WTC11 (cell line): ENCODE data around the gene GLOD4. TPM values are rescaled to one million over a fixed set of nuclear protein-coding genes. Genes with fewer than 3 reads are reported as not detected.

Source experiments
- ATAC-seq: fragments of 200-7000 bp; cut with Tn5 transposase; 2 replicates; pipeline ENCODE4 v1.10.0; 2021; ENCODE audit warnings: mild to moderate bottlenecking, moderate library complexity
- CTCF ChIA-PET: fragments of 300-600 bp; sonication (Branson Sonifier 250); formaldehyde crosslinking; loops from one replicate; lab custom pipeline; 2021; ENCODE audit warnings: antibody characterized with exemption; lab: Charles Lee
- POLR2A ChIA-PET: fragments of 350-600 bp; sonication (Branson Sonifier 250); formaldehyde crosslinking; loops from one replicate; lab custom pipeline; 2021; ENCODE audit warnings: antibody characterized with exemption; lab: Charles Lee
- DNase-seq: peaks from one replicate; pipeline ENCODE4 v3.0.0; 2021; ENCODE audit warnings: low spot score
- H3K27ac Mint-ChIP-seq: 2 replicates; pipeline ENCODE4 v1.8.0; 2021; ENCODE audit warnings: mixed read lengths
- H3K27me3 Mint-ChIP-seq: 2 replicates; pipeline ENCODE4 v1.8.0; 2021; ENCODE audit warnings: low read depth, mild to moderate bottlenecking, moderate library complexity, mixed read lengths
- H3K36me3 Mint-ChIP-seq: 2 replicates; pipeline ENCODE4 v1.8.0; 2021; ENCODE audit warnings: mixed read lengths
- H3K4me1 Mint-ChIP-seq: 2 replicates; pipeline ENCODE4 v1.8.0; 2022; ENCODE audit warnings: mixed read lengths
- H3K4me3 Mint-ChIP-seq: 2 replicates; pipeline ENCODE4 v1.8.0; 2021; ENCODE audit warnings: mild to moderate bottlenecking, moderate library complexity, mixed read lengths
- H3K9me3 Mint-ChIP-seq: 2 replicates; pipeline ENCODE4 v1.8.0; 2021; ENCODE audit warnings: mixed read lengths
- CREM ChIP-seq: sonication (generic); formaldehyde crosslinking; IDR thresholded peaks from 2 replicates; pipeline ENCODE4 v1.8.1; 2022; ENCODE audit warnings: mild to moderate bottlenecking, missing genetic modification reagents, moderate library complexity
- ELF4 ChIP-seq: sonication (generic); formaldehyde crosslinking; IDR thresholded peaks from 2 replicates; pipeline ENCODE4 v1.8.1; 2022; ENCODE audit warnings: low read depth, mild to moderate bottlenecking, moderate library complexity, missing genetic modification reagents
- ETV6 ChIP-seq: sonication (generic); formaldehyde crosslinking; IDR thresholded peaks from 2 replicates; pipeline ENCODE4 v1.8.1; 2022; ENCODE audit warnings: mild to moderate bottlenecking, missing genetic modification reagents
- FOXP1 ChIP-seq: sonication (generic); formaldehyde crosslinking; IDR thresholded peaks from 2 replicates; pipeline ENCODE4 v1.8.0; 2022; ENCODE audit warnings: missing genetic modification reagents, mild to moderate bottlenecking, moderate library complexity, borderline replicate concordance
- GRHL2 ChIP-seq: fragments of 250-450 bp; sonication (Bioruptor Pico); IDR thresholded peaks from 2 replicates; pipeline ENCODE4 v1.8.0; 2022; ENCODE audit warnings: mild to moderate bottlenecking, moderate library complexity; ENCODE audit not compliant: insufficient replicate concordance, severe bottlenecking
- GTF2I ChIP-seq: fragments of 250-450 bp; sonication (Bioruptor Pico); conservative IDR thresholded peaks from 2 replicates; pipeline ENCODE4 v1.4.0; 2021; ENCODE audit warnings: mild to moderate bottlenecking
- IRF2 ChIP-seq: sonication (generic); formaldehyde crosslinking; IDR thresholded peaks from 2 replicates; pipeline ENCODE4 v1.8.0; 2022; ENCODE audit warnings: low read depth, missing genetic modification reagents, borderline replicate concordance
- JUN ChIP-seq: sonication (generic); formaldehyde crosslinking; IDR thresholded peaks from 2 replicates; pipeline ENCODE4 v1.8.0; 2023; ENCODE audit warnings: mild to moderate bottlenecking, missing genetic modification reagents
- MXD4 ChIP-seq: fragments of 250-450 bp; sonication (Bioruptor Pico); IDR thresholded peaks from 2 replicates; pipeline ENCODE4 v1.8.0; 2021; ENCODE audit warnings: mild to moderate bottlenecking, moderate library complexity, borderline replicate concordance
- NFATC4 ChIP-seq: fragments of 250-450 bp; sonication (Bioruptor Pico); IDR thresholded peaks from 2 replicates; pipeline ENCODE4 v1.9.0; 2021; ENCODE audit warnings: mild to moderate bottlenecking
- NR2C2 ChIP-seq: sonication (generic); formaldehyde crosslinking; IDR thresholded peaks from 2 replicates; pipeline ENCODE4 v1.8.0; 2022; ENCODE audit warnings: mild to moderate bottlenecking, missing genetic modification reagents
- SMAD3 ChIP-seq: sonication (generic); formaldehyde crosslinking; IDR thresholded peaks from 2 replicates; pipeline ENCODE4 v1.8.0; 2022; ENCODE audit warnings: missing genetic modification reagents, mild to moderate bottlenecking, borderline replicate concordance
- ZNF232 ChIP-seq: sonication (generic); formaldehyde crosslinking; IDR thresholded peaks from 2 replicates; pipeline ENCODE4 v1.8.0; 2022; ENCODE audit warnings: mild to moderate bottlenecking, missing genetic modification reagents
- total RNA-seq: library from RNA; stranded (reverse); gene quantifications from 3 replicates; pipeline ENCODE4 v1.2.3, GENCODE V29; 2021
- TF ChIP-seq, protein P1 (sequence below): sonication (generic); formaldehyde crosslinking; IDR thresholded peaks from 2 replicates; pipeline ENCODE4 v1.8.0; 2022; ENCODE audit warnings: mild to moderate bottlenecking, missing genetic modification reagents
- TF ChIP-seq, protein P2 (sequence below): sonication (generic); formaldehyde crosslinking; IDR thresholded peaks from 2 replicates; pipeline ENCODE4 v1.8.0; 2022; ENCODE audit warnings: mild to moderate bottlenecking, missing genetic modification reagents
- TF ChIP-seq, protein P3 (sequence below): sonication (generic); formaldehyde crosslinking; IDR thresholded peaks from 2 replicates; pipeline ENCODE4 v1.8.0; 2022; ENCODE audit warnings: mild to moderate bottlenecking, missing genetic modification reagents
- TF ChIP-seq, protein P4 (sequence below): fragments of 250-450 bp; sonication (Bioruptor Pico); IDR thresholded peaks from 2 replicates; pipeline ENCODE4 v1.9.0; 2021; ENCODE audit warnings: mild to moderate bottlenecking, borderline replicate concordance
- TF ChIP-seq, protein P5 (sequence below): sonication (generic); formaldehyde crosslinking; conservative IDR thresholded peaks from 2 replicates; pipeline ENCODE4 v1.8.1; 2023; ENCODE audit warnings: mild to moderate bottlenecking, low read depth, missing genetic modification reagents, moderate library complexity
- TF ChIP-seq, protein P6 (sequence below): sonication (generic); formaldehyde crosslinking; IDR thresholded peaks from 2 replicates; pipeline ENCODE4 v1.8.1; 2023; ENCODE audit warnings: mild to moderate bottlenecking, missing genetic modification reagents, moderate library complexity
- TF ChIP-seq, protein P7 (sequence below): fragments of 250-450 bp; sonication (Bioruptor Pico); IDR thresholded peaks from 2 replicates; pipeline ENCODE4 v2.1.2; 2022; ENCODE audit warnings: mild to moderate bottlenecking, moderate library complexity

GLOD4 gene
- total RNA-seq, 1 experiment from 2014 or later, result 69.0 TPM

DNA sequence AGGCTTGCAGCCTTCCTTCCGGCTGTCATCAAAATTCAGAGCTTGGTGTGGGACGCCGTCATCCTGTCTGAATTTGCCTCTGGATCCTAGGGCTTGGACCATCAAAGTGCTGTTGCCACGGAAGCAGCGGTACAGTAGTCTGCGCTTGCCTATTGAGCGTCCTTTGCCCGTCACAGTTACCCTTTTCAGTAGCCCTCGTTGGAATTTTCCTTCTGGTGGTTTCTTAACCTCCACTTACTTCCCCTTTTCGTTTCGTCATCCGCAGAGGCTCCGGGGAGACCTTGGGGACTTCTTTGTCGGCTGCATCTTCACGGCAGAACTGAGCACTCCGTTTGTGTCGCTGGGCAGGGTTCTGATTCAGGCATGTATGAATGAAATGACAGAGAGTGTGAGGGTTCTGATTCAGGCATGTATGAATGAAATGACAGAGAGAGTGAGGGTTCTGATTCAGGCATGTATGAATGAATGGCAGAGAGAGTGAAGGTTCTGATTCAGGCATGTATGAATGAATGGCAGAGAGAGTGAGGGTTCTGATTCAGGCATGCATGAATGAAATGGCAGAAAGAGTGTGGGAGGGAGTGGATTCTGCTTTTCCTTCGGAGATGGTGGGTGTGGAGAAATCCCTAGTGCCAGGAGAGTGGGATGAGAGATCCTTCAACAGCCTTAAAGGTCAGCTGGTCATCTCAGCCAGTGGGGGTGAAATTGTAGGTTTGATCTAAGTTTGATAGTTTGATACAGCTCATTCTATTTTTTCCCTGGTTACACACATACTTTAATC, 41.7 kb downstream of the GLOD4 start:
- H3K36me3 Mint-ChIP-seq, result peaks cover 69% of the 10 kb centered on the region
- H3K9me3 Mint-ChIP-seq, result no peaks in the 10 kb centered on the region
- ChIA-PET CTCF (interaction anchor here (1.6 kb wide), 1 partner anchor 240 kb away, joined by 3 read pairs; no protein-coding TSS in a partner anchor), POLR2A (no interaction called here)
- DNase-seq (no peak), ATAC-seq (no peak)
- no peaks in the 10 kb centered on the region for H3K27me3 Mint-ChIP-seq
- no peak overlapping the region for H3K4me3 Mint-ChIP-seq
- TF ChIP-seq ELF4 (CRISPR knock-in tag) (no peak), IRF2 (CRISPR knock-in tag) (no peak), CREM (CRISPR knock-in tag) (no peak), FOXP1 (no peak), MXD4 (no peak), GTF2I (CRISPR knock-in tag) (no peak), NFATC4 (no peak), ETV6 (CRISPR knock-in tag) (no peak), SMAD3 (no peak), ZNF232 (CRISPR knock-in tag) (no peak), GRHL2 (CRISPR knock-in tag) (no peak), JUN (CRISPR knock-in tag) (no peak), NR2C2 (no peak)
- TF ChIP-seq, protein P1, sequence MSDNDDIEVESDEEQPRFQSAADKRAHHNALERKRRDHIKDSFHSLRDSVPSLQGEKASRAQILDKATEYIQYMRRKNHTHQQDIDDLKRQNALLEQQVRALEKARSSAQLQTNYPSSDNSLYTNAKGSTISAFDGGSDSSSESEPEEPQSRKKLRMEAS (CRISPR knock-in tag), result no peak
- TF ChIP-seq, protein P2, sequence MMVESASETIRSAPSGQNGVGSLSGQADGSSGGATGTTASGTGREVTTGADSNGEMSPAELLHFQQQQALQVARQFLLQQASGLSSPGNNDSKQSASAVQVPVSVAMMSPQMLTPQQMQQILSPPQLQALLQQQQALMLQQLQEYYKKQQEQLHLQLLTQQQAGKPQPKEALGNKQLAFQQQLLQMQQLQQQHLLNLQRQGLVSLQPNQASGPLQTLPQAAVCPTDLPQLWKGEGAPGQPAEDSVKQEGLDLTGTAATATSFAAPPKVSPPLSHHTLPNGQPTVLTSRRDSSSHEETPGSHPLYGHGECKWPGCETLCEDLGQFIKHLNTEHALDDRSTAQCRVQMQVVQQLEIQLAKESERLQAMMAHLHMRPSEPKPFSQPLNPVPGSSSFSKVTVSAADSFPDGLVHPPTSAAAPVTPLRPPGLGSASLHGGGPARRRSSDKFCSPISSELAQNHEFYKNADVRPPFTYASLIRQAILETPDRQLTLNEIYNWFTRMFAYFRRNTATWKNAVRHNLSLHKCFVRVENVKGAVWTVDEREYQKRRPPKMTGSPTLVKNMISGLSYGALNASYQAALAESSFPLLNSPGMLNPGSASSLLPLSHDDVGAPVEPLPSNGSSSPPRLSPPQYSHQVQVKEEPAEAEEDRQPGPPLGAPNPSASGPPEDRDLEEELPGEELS (CRISPR knock-in tag), result no peak
- TF ChIP-seq, protein P3, sequence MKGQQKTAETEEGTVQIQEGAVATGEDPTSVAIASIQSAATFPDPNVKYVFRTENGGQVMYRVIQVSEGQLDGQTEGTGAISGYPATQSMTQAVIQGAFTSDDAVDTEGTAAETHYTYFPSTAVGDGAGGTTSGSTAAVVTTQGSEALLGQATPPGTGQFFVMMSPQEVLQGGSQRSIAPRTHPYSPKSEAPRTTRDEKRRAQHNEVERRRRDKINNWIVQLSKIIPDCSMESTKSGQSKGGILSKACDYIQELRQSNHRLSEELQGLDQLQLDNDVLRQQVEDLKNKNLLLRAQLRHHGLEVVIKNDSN (CRISPR knock-in tag), result no peak
- TF ChIP-seq, protein P4, sequence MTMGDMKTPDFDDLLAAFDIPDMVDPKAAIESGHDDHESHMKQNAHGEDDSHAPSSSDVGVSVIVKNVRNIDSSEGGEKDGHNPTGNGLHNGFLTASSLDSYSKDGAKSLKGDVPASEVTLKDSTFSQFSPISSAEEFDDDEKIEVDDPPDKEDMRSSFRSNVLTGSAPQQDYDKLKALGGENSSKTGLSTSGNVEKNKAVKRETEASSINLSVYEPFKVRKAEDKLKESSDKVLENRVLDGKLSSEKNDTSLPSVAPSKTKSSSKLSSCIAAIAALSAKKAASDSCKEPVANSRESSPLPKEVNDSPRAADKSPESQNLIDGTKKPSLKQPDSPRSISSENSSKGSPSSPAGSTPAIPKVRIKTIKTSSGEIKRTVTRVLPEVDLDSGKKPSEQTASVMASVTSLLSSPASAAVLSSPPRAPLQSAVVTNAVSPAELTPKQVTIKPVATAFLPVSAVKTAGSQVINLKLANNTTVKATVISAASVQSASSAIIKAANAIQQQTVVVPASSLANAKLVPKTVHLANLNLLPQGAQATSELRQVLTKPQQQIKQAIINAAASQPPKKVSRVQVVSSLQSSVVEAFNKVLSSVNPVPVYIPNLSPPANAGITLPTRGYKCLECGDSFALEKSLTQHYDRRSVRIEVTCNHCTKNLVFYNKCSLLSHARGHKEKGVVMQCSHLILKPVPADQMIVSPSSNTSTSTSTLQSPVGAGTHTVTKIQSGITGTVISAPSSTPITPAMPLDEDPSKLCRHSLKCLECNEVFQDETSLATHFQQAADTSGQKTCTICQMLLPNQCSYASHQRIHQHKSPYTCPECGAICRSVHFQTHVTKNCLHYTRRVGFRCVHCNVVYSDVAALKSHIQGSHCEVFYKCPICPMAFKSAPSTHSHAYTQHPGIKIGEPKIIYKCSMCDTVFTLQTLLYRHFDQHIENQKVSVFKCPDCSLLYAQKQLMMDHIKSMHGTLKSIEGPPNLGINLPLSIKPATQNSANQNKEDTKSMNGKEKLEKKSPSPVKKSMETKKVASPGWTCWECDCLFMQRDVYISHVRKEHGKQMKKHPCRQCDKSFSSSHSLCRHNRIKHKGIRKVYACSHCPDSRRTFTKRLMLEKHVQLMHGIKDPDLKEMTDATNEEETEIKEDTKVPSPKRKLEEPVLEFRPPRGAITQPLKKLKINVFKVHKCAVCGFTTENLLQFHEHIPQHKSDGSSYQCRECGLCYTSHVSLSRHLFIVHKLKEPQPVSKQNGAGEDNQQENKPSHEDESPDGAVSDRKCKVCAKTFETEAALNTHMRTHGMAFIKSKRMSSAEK (CRISPR knock-in tag), result no peak
- TF ChIP-seq, protein P5, sequence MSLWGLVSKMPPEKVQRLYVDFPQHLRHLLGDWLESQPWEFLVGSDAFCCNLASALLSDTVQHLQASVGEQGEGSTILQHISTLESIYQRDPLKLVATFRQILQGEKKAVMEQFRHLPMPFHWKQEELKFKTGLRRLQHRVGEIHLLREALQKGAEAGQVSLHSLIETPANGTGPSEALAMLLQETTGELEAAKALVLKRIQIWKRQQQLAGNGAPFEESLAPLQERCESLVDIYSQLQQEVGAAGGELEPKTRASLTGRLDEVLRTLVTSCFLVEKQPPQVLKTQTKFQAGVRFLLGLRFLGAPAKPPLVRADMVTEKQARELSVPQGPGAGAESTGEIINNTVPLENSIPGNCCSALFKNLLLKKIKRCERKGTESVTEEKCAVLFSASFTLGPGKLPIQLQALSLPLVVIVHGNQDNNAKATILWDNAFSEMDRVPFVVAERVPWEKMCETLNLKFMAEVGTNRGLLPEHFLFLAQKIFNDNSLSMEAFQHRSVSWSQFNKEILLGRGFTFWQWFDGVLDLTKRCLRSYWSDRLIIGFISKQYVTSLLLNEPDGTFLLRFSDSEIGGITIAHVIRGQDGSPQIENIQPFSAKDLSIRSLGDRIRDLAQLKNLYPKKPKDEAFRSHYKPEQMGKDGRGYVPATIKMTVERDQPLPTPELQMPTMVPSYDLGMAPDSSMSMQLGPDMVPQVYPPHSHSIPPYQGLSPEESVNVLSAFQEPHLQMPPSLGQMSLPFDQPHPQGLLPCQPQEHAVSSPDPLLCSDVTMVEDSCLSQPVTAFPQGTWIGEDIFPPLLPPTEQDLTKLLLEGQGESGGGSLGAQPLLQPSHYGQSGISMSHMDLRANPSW (CRISPR knock-in tag), result no peak
- TF ChIP-seq, protein P6, sequence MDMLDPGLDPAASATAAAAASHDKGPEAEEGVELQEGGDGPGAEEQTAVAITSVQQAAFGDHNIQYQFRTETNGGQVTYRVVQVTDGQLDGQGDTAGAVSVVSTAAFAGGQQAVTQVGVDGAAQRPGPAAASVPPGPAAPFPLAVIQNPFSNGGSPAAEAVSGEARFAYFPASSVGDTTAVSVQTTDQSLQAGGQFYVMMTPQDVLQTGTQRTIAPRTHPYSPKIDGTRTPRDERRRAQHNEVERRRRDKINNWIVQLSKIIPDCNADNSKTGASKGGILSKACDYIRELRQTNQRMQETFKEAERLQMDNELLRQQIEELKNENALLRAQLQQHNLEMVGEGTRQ, result no peak
- TF ChIP-seq, protein P7, sequence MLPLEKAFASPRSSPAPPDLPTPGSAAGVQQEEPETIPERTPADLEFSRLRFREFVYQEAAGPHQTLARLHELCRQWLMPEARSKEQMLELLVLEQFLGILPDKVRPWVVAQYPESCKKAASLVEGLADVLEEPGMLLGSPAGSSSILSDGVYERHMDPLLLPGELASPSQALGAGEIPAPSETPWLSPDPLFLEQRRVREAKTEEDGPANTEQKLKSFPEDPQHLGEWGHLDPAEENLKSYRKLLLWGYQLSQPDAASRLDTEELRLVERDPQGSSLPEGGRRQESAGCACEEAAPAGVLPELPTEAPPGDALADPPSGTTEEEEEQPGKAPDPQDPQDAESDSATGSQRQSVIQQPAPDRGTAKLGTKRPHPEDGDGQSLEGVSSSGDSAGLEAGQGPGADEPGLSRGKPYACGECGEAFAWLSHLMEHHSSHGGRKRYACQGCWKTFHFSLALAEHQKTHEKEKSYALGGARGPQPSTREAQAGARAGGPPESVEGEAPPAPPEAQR (CRISPR knock-in tag), result no peak
- no peak overlapping the region for H3K27ac Mint-ChIP-seq
- H3K4me1 Mint-ChIP-seq, result no peaks in the 10 kb centered on the region
